A673 (cell line): Measurements from ENCODE around the gene ZNF385B.

Experiments
- EZH2 ChIP-seq: fragments of 200-600 bp; sonication (generic); IDR thresholded peaks from 2 replicates; pipeline ENCODE4 v1.6.1; 2017; ENCODE audit warnings: borderline replicate concordance, low read depth, mild to moderate bottlenecking, mixed read lengths, antibody characterized with exemption, low read length; ENCODE audit not compliant: poor library complexity, severe bottlenecking
- TF ChIP-seq, protein P1 (sequence below): fragments of 300-800, 200-600 bp; sonication (generic); conservative IDR thresholded peaks from 2 replicates; pipeline ENCODE4 v1.5.1; 2017; ENCODE audit warnings: low read depth, mild to moderate bottlenecking, antibody characterized with exemption, low read length, moderate library complexity, mixed read lengths

- TF ChIP-seq, protein P1, sequence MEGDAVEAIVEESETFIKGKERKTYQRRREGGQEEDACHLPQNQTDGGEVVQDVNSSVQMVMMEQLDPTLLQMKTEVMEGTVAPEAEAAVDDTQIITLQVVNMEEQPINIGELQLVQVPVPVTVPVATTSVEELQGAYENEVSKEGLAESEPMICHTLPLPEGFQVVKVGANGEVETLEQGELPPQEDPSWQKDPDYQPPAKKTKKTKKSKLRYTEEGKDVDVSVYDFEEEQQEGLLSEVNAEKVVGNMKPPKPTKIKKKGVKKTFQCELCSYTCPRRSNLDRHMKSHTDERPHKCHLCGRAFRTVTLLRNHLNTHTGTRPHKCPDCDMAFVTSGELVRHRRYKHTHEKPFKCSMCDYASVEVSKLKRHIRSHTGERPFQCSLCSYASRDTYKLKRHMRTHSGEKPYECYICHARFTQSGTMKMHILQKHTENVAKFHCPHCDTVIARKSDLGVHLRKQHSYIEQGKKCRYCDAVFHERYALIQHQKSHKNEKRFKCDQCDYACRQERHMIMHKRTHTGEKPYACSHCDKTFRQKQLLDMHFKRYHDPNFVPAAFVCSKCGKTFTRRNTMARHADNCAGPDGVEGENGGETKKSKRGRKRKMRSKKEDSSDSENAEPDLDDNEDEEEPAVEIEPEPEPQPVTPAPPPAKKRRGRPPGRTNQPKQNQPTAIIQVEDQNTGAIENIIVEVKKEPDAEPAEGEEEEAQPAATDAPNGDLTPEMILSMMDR: no peak
- no peak for TF ChIP-seq EZH2
Measured at GRCh38 chr2:179539124-179539511, 322.3 kb downstream of the ZNF385B start.
